IMR-90 (cell line): ENCODE measurements around the gene CFAP299. TPM values are rescaled to one million over a fixed set of nuclear protein-coding genes. Genes with fewer than 3 reads are reported as not detected.

Experiments
- ATAC-seq: fragments of 200-7000 bp; cut with Tn5 transposase; 2 replicates; pipeline ENCODE4 v1.9.1; 2020; ENCODE audit warnings: low read depth, mild to moderate bottlenecking, moderate library complexity
- BruUV-seq: library from RNA; stranded (reverse); fragments of 400-500 nt; replicated peaks from 2 replicates; lab custom pipeline; 2021; lab: Mats Ljungman, UMichigan
- CTCF ChIA-PET: fragments of 300-600 bp; formaldehyde crosslinking; extraction: SDS; loops from one replicate; lab custom pipeline; 2021; ENCODE audit warnings: antibody characterized with exemption; lab: Yijun Ruan, JAX
- POLR2A ChIA-PET: fragments of 300-600 bp; sonication (Branson Sonifier 250); formaldehyde crosslinking; loops from one replicate; lab custom pipeline; 2022; ENCODE audit warnings: antibody characterized with exemption; ENCODE audit not compliant: unreplicated experiment; lab: Charles Lee
- DNase-seq: peaks from one replicate; pipeline ENCODE4 v3.0.0; 2013
- H2AFZ ChIP-seq: replicated peaks from 2 replicates; pipeline ENCODE3; 2013; ENCODE audit warnings: low read length, mild to moderate bottlenecking; ENCODE audit not compliant: poor library complexity
- H2AK5ac ChIP-seq: 2 replicates; pipeline ENCODE4 v1.6.1; 2013; ENCODE audit warnings: low read depth, low read length, inconsistent platforms
- H2AK9ac ChIP-seq: replicated peaks from 2 replicates; pipeline ENCODE3; 2013; ENCODE audit warnings: mild to moderate bottlenecking, low read depth, low read length, moderate library complexity; ENCODE audit not compliant: poor library complexity
- H2BK120ac ChIP-seq: 2 replicates; pipeline ENCODE4 v1.6.1; 2013; ENCODE audit warnings: low read depth, low read length, inconsistent platforms
- H2BK15ac ChIP-seq: 3 replicates; pipeline ENCODE4 v1.6.1; 2013; ENCODE audit warnings: low read depth, low read length, inconsistent platforms
- H2BK20ac ChIP-seq: 2 replicates; pipeline ENCODE4 v1.6.1; 2013; ENCODE audit warnings: low read depth, mild to moderate bottlenecking, inconsistent platforms, low read length, moderate library complexity
- H2BK5ac ChIP-seq: 2 replicates; pipeline ENCODE4 v1.6.1; 2013; ENCODE audit warnings: mild to moderate bottlenecking, low read depth, low read length, inconsistent platforms; ENCODE audit not compliant: poor library complexity, severe bottlenecking
- H3K14ac ChIP-seq: replicated peaks from 2 replicates; pipeline ENCODE4 v1.6.1; 2013; ENCODE audit warnings: low read depth, low read length, inconsistent platforms
- H3K18ac ChIP-seq: 2 replicates; pipeline ENCODE4 v1.6.1; 2013; ENCODE audit warnings: low read depth, low read length, control low read depth
- H3K23ac ChIP-seq: 2 replicates; pipeline ENCODE4 v1.6.1; 2013; ENCODE audit warnings: low read depth, low read length, inconsistent platforms
- H3K27ac ChIP-seq: 2 replicates; pipeline ENCODE4 v1.5.1; 2013; ENCODE audit warnings: mild to moderate bottlenecking, control low read depth, low read length; ENCODE audit not compliant: insufficient read depth
- H3K27me3 ChIP-seq: 2 replicates; pipeline ENCODE4 v1.6.1; 2013; ENCODE audit warnings: low read length; ENCODE audit not compliant: control insufficient read depth, insufficient read depth
- H3K36me3 ChIP-seq: 2 replicates; pipeline ENCODE4 v1.6.1; 2013; ENCODE audit warnings: low read length, mixed read lengths; ENCODE audit not compliant: control insufficient read depth, insufficient read depth
- H3K4ac ChIP-seq: 2 replicates; pipeline ENCODE4 v1.6.1; 2013; ENCODE audit warnings: low read depth, low read length, inconsistent platforms
- H3K4me1 ChIP-seq: 2 replicates; pipeline ENCODE4 v1.6.1; 2013; ENCODE audit warnings: low read length, mixed read lengths; ENCODE audit not compliant: control insufficient read depth, insufficient read depth
- H3K4me2 ChIP-seq: 2 replicates; pipeline ENCODE4 v1.6.1; 2013; ENCODE audit warnings: low read depth, mild to moderate bottlenecking, control low read depth, low read length, moderate library complexity
- H3K4me3 ChIP-seq: 2 replicates; pipeline ENCODE4 v1.5.1; 2013; ENCODE audit warnings: low read depth, mild to moderate bottlenecking, control low read depth, low read length, moderate library complexity; ENCODE audit not compliant: insufficient read depth
- H3K56ac ChIP-seq: 2 replicates; pipeline ENCODE4 v1.6.1; 2013; ENCODE audit warnings: low read length, inconsistent platforms; ENCODE audit not compliant: insufficient read depth; ENCODE audit errors: extremely low read depth
- H3K79me1 ChIP-seq, 2 experiments: 2 replicates each; pipeline ENCODE4 v1.6.1; 2013; ENCODE audit warnings: low read length in 2 of 2, inconsistent platforms in 1 of 2, low read depth in 1 of 2
- H3K9ac ChIP-seq: 2 replicates; pipeline ENCODE4 v1.6.1; 2013; ENCODE audit warnings: low read depth, low read length, control low read depth
- H3K9me1 ChIP-seq: 2 replicates; pipeline ENCODE4 v1.6.1; 2013; ENCODE audit warnings: low read length, inconsistent platforms; ENCODE audit not compliant: insufficient read depth
- H3K9me3 ChIP-seq: 2 replicates; pipeline ENCODE4 v1.6.1; 2013; ENCODE audit warnings: low read length; ENCODE audit not compliant: control insufficient read depth, insufficient read depth
- H4K20me1 ChIP-seq: 2 replicates; pipeline ENCODE4 v1.6.1; 2013; ENCODE audit warnings: low read length, inconsistent platforms; ENCODE audit not compliant: insufficient read depth
- H4K5ac ChIP-seq: 2 replicates; pipeline ENCODE4 v1.6.1; 2013; ENCODE audit warnings: mild to moderate bottlenecking, low read depth, low read length, control low read depth
- H4K8ac ChIP-seq, 2 experiments: 2 replicates each; pipeline ENCODE4 v1.6.1; 2013; ENCODE audit warnings: low read depth in 2 of 2, low read length in 2 of 2, control low read depth in 1 of 2, inconsistent platforms in 1 of 2
- H4K91ac ChIP-seq: 2 replicates; pipeline ENCODE4 v1.6.1; 2013; ENCODE audit warnings: low read depth, low read length, inconsistent platforms; ENCODE audit not compliant: insufficient read depth
- BHLHE40 ChIP-seq: fragments of 150-350 bp; IDR thresholded peaks from 2 replicates; pipeline ENCODE4 v1.6.1; 2016; ENCODE audit warnings: mild to moderate bottlenecking, low read depth, low read length
- CEBPB ChIP-seq: IDR thresholded peaks from 2 replicates; pipeline ENCODE4 v1.6.1; 2012; ENCODE audit warnings: low read depth, low read length, improper control_type of control experiment
- CHD1 ChIP-seq: IDR thresholded peaks from 2 replicates; pipeline ENCODE4 v1.6.1; 2012; ENCODE audit warnings: low read depth, low read length, improper control_type of control experiment
- CTCF ChIP-seq: conservative IDR thresholded peaks from 2 replicates; pipeline ENCODE4 v1.5.1; 2012; ENCODE audit warnings: mild to moderate bottlenecking, low read depth, low read length, improper control_type of control experiment
- ELK1 ChIP-seq: fragments of 150-350 bp; IDR thresholded peaks from 2 replicates; pipeline ENCODE4 v1.6.1; 2016; ENCODE audit warnings: low read depth, mild to moderate bottlenecking, low read length, moderate library complexity, borderline replicate concordance
- FOS ChIP-seq: fragments of 150-350 bp; IDR thresholded peaks from 2 replicates; pipeline ENCODE4 v1.6.1; 2016; ENCODE audit warnings: low read depth, low read length
- MAFK ChIP-seq: IDR thresholded peaks from 2 replicates; pipeline ENCODE4 v1.6.1; 2012; ENCODE audit warnings: low read depth, low read length, improper control_type of control experiment
- MAZ ChIP-seq: IDR thresholded peaks from 2 replicates; pipeline ENCODE4 v1.6.1; 2012; ENCODE audit warnings: low read depth, mild to moderate bottlenecking, low read length, improper control_type of control experiment, moderate library complexity, borderline replicate concordance
- MXI1 ChIP-seq: IDR thresholded peaks from 2 replicates; pipeline ENCODE4 v1.6.1; 2012; ENCODE audit warnings: low read depth, mild to moderate bottlenecking, low read length, moderate library complexity, borderline replicate concordance
- NFE2L2 ChIP-seq: fragments of 150-350 bp; IDR thresholded peaks from 2 replicates; pipeline ENCODE4 v1.6.1; 2016; ENCODE audit warnings: low read depth, mild to moderate bottlenecking, low read length
- POLR2A ChIP-seq: IDR thresholded peaks from 2 replicates; pipeline ENCODE4 v1.6.1; 2012; ENCODE audit warnings: mild to moderate bottlenecking, low read depth, low read length
- RAD21 ChIP-seq: IDR thresholded peaks from 2 replicates; pipeline ENCODE4 v1.6.1; 2012; ENCODE audit warnings: low read length, improper control_type of control experiment
- RCOR1 ChIP-seq: IDR thresholded peaks from 2 replicates; pipeline ENCODE4 v1.6.1; 2012; ENCODE audit warnings: mild to moderate bottlenecking, low read length, improper control_type of control experiment; ENCODE audit not compliant: insufficient replicate concordance
- RFX5 ChIP-seq: IDR thresholded peaks from 2 replicates; pipeline ENCODE4 v1.8.0; 2012; ENCODE audit warnings: low read depth, mild to moderate bottlenecking, low read length, moderate library complexity
- SMC3 ChIP-seq: fragments of 150-350 bp; IDR thresholded peaks from 2 replicates; pipeline ENCODE4 v1.6.1; 2016; ENCODE audit warnings: low read depth, mild to moderate bottlenecking, antibody characterized with exemption, low read length, moderate library complexity
- USF2 ChIP-seq: fragments of 150-350 bp; IDR thresholded peaks from 2 replicates; pipeline ENCODE4 v1.6.1; 2017; ENCODE audit warnings: mild to moderate bottlenecking, antibody characterized with exemption, low read length, low read depth
- WGBS, 2 experiments: methylation state at CpG; one replicate each; pipeline versions ENCODE4 v1.1.5 to v1.1.7; 2013; ENCODE audit warnings: missing lambda C conversion rate in 2 of 2; ENCODE audit not compliant: insufficient read length in 1 of 2; ENCODE audit errors: extremely low coverage in 2 of 2; 5-methylcytosine and 5-hydroxymethylcytosine counted together
- dilution Hi-C: fragments of 300-500 bp; cut with HindIII; formaldehyde crosslinking; loops from one replicate; pipeline ENCODE4 v1.14.3; 2018; ENCODE audit warnings: low sequenced_read_pairs; ENCODE audit not compliant: unreplicated experiment
- in situ Hi-C: fragments of 300-500 bp; cut with MboI; formaldehyde crosslinking; loops from 3 replicates; pipeline ENCODE4 v1.14.3; 2019; ENCODE audit warnings: low sequenced_read_pairs, inconsistent platforms, mixed read lengths
- intact Hi-C: fragments of 100-400 bp; cut with micrococcal nuclease; formaldehyde crosslinking; loops from 2 replicates; pipeline ENCODE4 v1.10.0; 2022
- polyA plus RNA-seq, 3 experiments: library from polyadenylated mRNA; depleted of rRNA; stranded (reverse); fragments of >200 nt; gene quantifications; 2 replicates each; pipeline ENCODE4 v1.2.3, GENCODE V29; 2012; ENCODE audit warnings: low replicate concordance in 1 of 3
- total RNA-seq: library from RNA; depleted of rRNA; stranded (reverse); fragments of >200 nt; gene quantifications from 2 replicates; pipeline ENCODE4 v1.2.3, GENCODE V29; 2012

The CFAP299 gene
- total and polyA plus RNA-seq, 2 of the 4 experiments (the other 2 are of a cell fraction) = 1.0 to 1.1 TPM

GRCh38 chr4:80592950-80593349, 257.4 kb downstream of the CFAP299 start:
- WGBS, 2 experiments = no CpG with 5 or more reads among the region's 2 CpGs
- POLR2A ChIA-PET = no interaction called here
- no TSS peak for BruUV-seq

More at GRCh38 chr4:80592950-80593349, 257.4 kb downstream of the CFAP299 start:
- Histone ChIP-seq H3K56ac (no peak overlapping the region), H2BK20ac (no peak overlapping the region), H3K79me1 (no peaks in the 10 kb centered on the region), H3K9me3 (no peaks in the 10 kb centered on the region), H2BK5ac (no peak overlapping the region), H4K8ac (no peak overlapping the region), H2BK15ac (no peak overlapping the region), H3K4me2 (no peak overlapping the region), H3K4me1 (no peaks in the 10 kb centered on the region), H3K4me3 (no peak overlapping the region), H3K9ac (no peak overlapping the region), H3K36me3 (no peaks in the 10 kb centered on the region), H2AK9ac (no peak overlapping the region), H3K18ac (no peak overlapping the region), H3K9me1 (no peaks in the 10 kb centered on the region), H2AFZ (no peak overlapping the region), H3K4ac (no peak overlapping the region), H3K27me3 (no peaks in the 10 kb centered on the region), H2BK120ac (no peak overlapping the region), H3K27ac (no peak overlapping the region), H4K20me1 (no peaks in the 10 kb centered on the region), H4K5ac (no peak overlapping the region), H4K91ac (no peak overlapping the region), H3K23ac (no peak overlapping the region), H3K14ac (no peak overlapping the region), H2AK5ac (no peak overlapping the region)
- intact Hi-C loops = no loop called here
- in situ Hi-C loops = no loop called here
- no peak for DNase-seq
- CTCF ChIA-PET = interaction anchor here (0.6 to 1.1 kb wide), 2 partner anchors 13 to 124 kb away, joined by 3 read pairs; no protein-coding TSS in a partner anchor
- dilution Hi-C loops = no loop called here
- TF ChIP-seq CTCF (no peak), RCOR1 (no peak), CHD1 (no peak), NFE2L2 (no peak), MAZ (no peak), MAFK (no peak), MXI1 (no peak), BHLHE40 (no peak), RFX5 (no peak), CEBPB (no peak), SMC3 (no peak), FOS (no peak), POLR2A (no peak), RAD21 (no peak), ELK1 (no peak), USF2 (no peak)
- ATAC-seq = no peak
